Astrocyte (in vitro differentiated cells and primary cell): ENCODE results near the gene DIDO1. TPM values are rescaled to one million over a fixed set of nuclear protein-coding genes. Genes with fewer than 3 reads are reported as not detected.

ENCODE experiments used
- DNase-seq: peaks from one replicate; pipeline ENCODE4 v3.0.0-alpha.2; 2010; ENCODE audit warnings: low read depth
- FAIRE-seq: peaks from 2 replicates; lab custom pipeline; 2011; peaks lifted over from hg19 to GRCh38; lab: Jason Lieb, UNC
- H2AFZ ChIP-seq: 2 replicates; pipeline ENCODE4 v1.6.0; 2012; ENCODE audit warnings: low read depth, low read length, inconsistent platforms
- H3K27ac ChIP-seq: 2 replicates; pipeline ENCODE4 v1.5.1; 2011; ENCODE audit warnings: low read depth, low read length, inconsistent platforms
- H3K27me3 ChIP-seq: 2 replicates; pipeline ENCODE4 v1.6.0; 2011; ENCODE audit warnings: low read length, inconsistent platforms; ENCODE audit not compliant: insufficient read depth
- H3K36me3 ChIP-seq: 2 replicates; pipeline ENCODE4 v1.5.1; 2011; ENCODE audit warnings: low read length, inconsistent platforms; ENCODE audit not compliant: insufficient read depth
- H3K4me1 ChIP-seq: 2 replicates; pipeline ENCODE4 v1.5.1; 2011; ENCODE audit warnings: low read length, inconsistent platforms; ENCODE audit not compliant: insufficient read depth
- H3K4me2 ChIP-seq: 2 replicates; pipeline ENCODE4 v1.6.0; 2012; ENCODE audit warnings: low read length, inconsistent platforms
- H3K4me3 ChIP-seq: 2 replicates; pipeline ENCODE4 v1.5.1; 2011; ENCODE audit warnings: low read depth, mild to moderate bottlenecking, low read length, inconsistent platforms; ENCODE audit not compliant: insufficient read depth
- H3K79me2 ChIP-seq: 2 replicates; pipeline ENCODE4 v1.6.0; 2012; ENCODE audit warnings: mild to moderate bottlenecking, low read length, inconsistent platforms; ENCODE audit not compliant: insufficient read depth
- H3K9ac ChIP-seq: 2 replicates; pipeline ENCODE4 v1.6.0; 2012; ENCODE audit warnings: mild to moderate bottlenecking, low read length, inconsistent platforms
- H3K9me3 ChIP-seq: 2 replicates; pipeline ENCODE4 v1.5.1; 2012; ENCODE audit warnings: low read depth, mild to moderate bottlenecking, low read length, inconsistent platforms; ENCODE audit not compliant: insufficient read depth
- H4K20me1 ChIP-seq: 2 replicates; pipeline ENCODE4 v1.6.0; 2012; ENCODE audit warnings: low read length, inconsistent platforms; ENCODE audit not compliant: insufficient read depth
- H3K27ac Mint-ChIP-seq: one replicate; pipeline ENCODE4 v1.8.0; 2021; ENCODE audit warnings: mild to moderate bottlenecking, mixed read lengths; ENCODE audit not compliant: unreplicated experiment
- H3K27me3 Mint-ChIP-seq: one replicate; pipeline ENCODE4 v1.8.0; 2021; ENCODE audit warnings: low read depth, mixed read lengths; ENCODE audit not compliant: unreplicated experiment
- H3K36me3 Mint-ChIP-seq: one replicate; pipeline ENCODE4 v1.8.0; 2021; ENCODE audit warnings: low read depth, mixed read lengths; ENCODE audit not compliant: unreplicated experiment
- H3K4me1 Mint-ChIP-seq: one replicate; pipeline ENCODE4 v1.8.0; 2021; ENCODE audit warnings: low read depth, mixed read lengths; ENCODE audit not compliant: unreplicated experiment
- H3K4me3 Mint-ChIP-seq: one replicate; pipeline ENCODE4 v1.8.0; 2021; ENCODE audit warnings: mild to moderate bottlenecking, moderate library complexity, mixed read lengths; ENCODE audit not compliant: unreplicated experiment
- H3K9me3 Mint-ChIP-seq: one replicate; pipeline ENCODE4 v1.8.0; 2021; ENCODE audit warnings: mild to moderate bottlenecking, mixed read lengths; ENCODE audit not compliant: unreplicated experiment
- EZH2 ChIP-seq: IDR thresholded peaks from 2 replicates; pipeline ENCODE4 v1.6.1; 2012; ENCODE audit warnings: mild to moderate bottlenecking, low read length, inconsistent platforms; ENCODE audit not compliant: insufficient read depth
- total RNA-seq: library from RNA; stranded (reverse); gene quantifications from 2 replicates; pipeline ENCODE4 v1.2.1, GENCODE V29; 2021
- TF ChIP-seq, protein P1 (sequence below): IDR thresholded peaks from 2 replicates; pipeline ENCODE4 v1.5.1; 2011; ENCODE audit warnings: low read depth, mild to moderate bottlenecking, inconsistent platforms, low read length, moderate library complexity; ENCODE audit not compliant: insufficient read depth

The DIDO1 gene
- total RNA-seq, 1 donor from 2014 or later: 39.0 TPM

DNA sequence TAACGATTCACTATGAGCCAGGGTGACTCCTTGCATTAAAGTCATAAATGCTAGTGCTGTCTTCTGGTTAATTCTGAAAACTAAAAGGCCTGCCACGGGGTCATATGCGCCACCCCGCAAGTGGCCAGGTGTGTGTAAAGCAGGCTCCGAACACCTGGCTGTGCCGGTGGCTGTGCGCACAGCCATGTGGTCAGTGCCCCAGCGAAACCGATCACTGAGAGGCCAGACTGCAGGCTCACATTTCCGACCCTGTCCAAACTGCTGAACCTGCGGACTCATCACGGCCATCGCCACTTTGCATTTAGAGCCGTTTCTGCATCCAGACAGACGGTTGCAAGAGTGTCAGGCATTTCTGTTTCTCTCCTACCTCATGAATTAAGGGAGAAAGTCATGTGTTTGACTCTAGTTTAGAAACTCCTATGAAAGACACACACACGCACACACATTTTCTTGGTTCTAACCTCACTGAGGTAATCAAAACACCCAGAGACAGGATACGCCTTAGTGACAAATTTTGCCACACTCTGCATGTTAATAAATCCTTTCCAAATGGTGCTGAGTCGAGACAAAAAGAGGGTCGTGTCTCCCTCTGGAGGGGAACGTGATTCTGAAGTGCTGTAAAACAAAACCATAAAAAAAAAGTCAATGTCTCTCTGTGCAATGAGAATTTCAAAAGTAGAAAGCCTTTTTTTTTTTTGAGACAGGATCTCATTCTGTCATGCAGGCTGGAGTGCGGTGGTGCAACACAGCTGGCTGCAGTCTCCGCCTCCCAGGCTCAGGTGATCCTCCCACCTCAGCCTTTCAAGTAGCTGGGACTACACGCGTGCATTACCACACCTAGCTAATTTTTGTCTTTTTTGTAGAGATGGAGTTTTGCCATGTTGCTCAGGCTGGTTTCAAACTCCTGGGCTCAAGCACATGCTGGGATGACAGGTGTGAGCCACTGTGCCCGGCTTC lies 33.7 kb downstream of the DIDO1 start:
- no peak overlapping the region for H3K4me3 Mint-ChIP-seq
- no peak overlapping the region for H3K4me2 ChIP-seq
- H3K36me3 Mint-ChIP-seq: peaks cover 18% of the 10 kb centered on the region
- no peaks in the 10 kb centered on the region for H3K27me3 ChIP-seq
- peaks cover 71% of the 10 kb centered on the region for H4K20me1 ChIP-seq
- no peaks in the 10 kb centered on the region for H3K9me3 ChIP-seq
- H3K27ac Mint-ChIP-seq: no peak overlapping the region
- H3K9ac ChIP-seq: no peak overlapping the region
- no peaks in the 10 kb centered on the region for H3K27me3 Mint-ChIP-seq
- DNase-seq (no peak), FAIRE-seq (no peak)
- H3K4me1 Mint-ChIP-seq: peaks cover 14% of the 10 kb centered on the region
- no peak overlapping the region for H3K27ac ChIP-seq
- H3K36me3 ChIP-seq: peaks cover 54% of the 10 kb centered on the region
- no peaks in the 10 kb centered on the region for H3K9me3 Mint-ChIP-seq
- TF ChIP-seq EZH2: no peak
- TF ChIP-seq, protein P1, sequence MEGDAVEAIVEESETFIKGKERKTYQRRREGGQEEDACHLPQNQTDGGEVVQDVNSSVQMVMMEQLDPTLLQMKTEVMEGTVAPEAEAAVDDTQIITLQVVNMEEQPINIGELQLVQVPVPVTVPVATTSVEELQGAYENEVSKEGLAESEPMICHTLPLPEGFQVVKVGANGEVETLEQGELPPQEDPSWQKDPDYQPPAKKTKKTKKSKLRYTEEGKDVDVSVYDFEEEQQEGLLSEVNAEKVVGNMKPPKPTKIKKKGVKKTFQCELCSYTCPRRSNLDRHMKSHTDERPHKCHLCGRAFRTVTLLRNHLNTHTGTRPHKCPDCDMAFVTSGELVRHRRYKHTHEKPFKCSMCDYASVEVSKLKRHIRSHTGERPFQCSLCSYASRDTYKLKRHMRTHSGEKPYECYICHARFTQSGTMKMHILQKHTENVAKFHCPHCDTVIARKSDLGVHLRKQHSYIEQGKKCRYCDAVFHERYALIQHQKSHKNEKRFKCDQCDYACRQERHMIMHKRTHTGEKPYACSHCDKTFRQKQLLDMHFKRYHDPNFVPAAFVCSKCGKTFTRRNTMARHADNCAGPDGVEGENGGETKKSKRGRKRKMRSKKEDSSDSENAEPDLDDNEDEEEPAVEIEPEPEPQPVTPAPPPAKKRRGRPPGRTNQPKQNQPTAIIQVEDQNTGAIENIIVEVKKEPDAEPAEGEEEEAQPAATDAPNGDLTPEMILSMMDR: no peak
- H3K4me1 ChIP-seq: peaks cover 9% of the 10 kb centered on the region
- no peak overlapping the region for H3K4me3 ChIP-seq
- no peak overlapping the region for H2AFZ ChIP-seq
- no peaks in the 10 kb centered on the region for H3K79me2 ChIP-seq

DNA sequence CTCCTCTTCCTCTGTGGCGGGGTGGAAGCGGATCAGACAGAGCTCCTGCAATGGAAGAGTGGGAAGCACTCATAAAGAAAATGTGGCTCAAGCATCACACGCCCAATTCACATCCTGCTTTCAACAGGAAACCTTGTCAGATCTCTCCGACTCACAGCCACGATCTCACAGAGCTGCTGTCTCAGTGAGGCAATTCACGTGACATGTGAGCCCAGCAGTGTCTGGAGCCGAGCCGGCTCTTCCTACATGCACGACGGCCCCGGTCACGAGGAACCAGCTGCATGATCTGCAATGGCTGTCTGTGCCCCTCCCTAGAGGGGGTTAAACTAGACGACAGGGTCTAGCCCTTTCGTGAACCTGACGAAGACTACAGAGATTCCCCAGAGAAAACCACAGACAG lies 35.2 kb downstream of the DIDO1 start:
- no peaks in the 10 kb centered on the region for H3K27me3 ChIP-seq
- H3K9ac ChIP-seq: no peak overlapping the region
- peaks cover 78% of the 10 kb centered on the region for H4K20me1 ChIP-seq
- H3K27me3 Mint-ChIP-seq: no peaks in the 10 kb centered on the region
- H3K4me1 ChIP-seq: peaks cover 19% of the 10 kb centered on the region
- TF ChIP-seq, protein P1: no peak
- no peak for TF ChIP-seq EZH2
- no peak overlapping the region for H3K4me3 ChIP-seq
- peaks cover 26% of the 10 kb centered on the region for H3K4me1 Mint-ChIP-seq
- H3K4me3 Mint-ChIP-seq: no peak overlapping the region
- H3K4me2 ChIP-seq: no peak overlapping the region
- no peaks in the 10 kb centered on the region for H3K9me3 ChIP-seq
- H3K36me3 Mint-ChIP-seq: peaks cover 22% of the 10 kb centered on the region
- no peaks in the 10 kb centered on the region for H3K9me3 Mint-ChIP-seq
- H2AFZ ChIP-seq: no peak overlapping the region
- no peak for DNase-seq
- H3K36me3 ChIP-seq: peaks cover 57% of the 10 kb centered on the region
- no peak for FAIRE-seq
- no peaks in the 10 kb centered on the region for H3K79me2 ChIP-seq
- no peak overlapping the region for H3K27ac ChIP-seq
- H3K27ac Mint-ChIP-seq: peak overlapping the region; percentile 85

DNA sequence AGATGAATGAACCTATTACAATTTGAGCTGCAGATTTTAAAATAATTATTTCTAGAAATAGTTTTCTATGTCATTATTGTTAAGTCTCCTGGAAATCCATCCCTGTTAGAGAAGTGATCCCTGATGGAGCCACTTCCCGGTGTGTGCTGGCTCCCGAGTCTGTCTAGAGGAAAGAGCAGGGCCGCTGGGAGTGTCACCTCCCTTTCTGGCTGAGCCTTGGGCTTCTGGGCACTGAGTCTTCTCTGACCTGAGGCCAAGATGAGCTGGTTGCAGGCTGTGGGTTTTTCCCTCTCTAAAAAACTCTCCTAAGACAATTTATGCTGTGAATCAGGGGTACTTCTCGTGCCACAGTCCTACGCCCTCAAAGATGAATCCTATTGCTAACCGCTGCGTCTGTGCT lies 35.9 kb downstream of the DIDO1 start:
- Histone ChIP-seq H3K4me3 (no peak overlapping the region), H3K4me2 (no peak overlapping the region), H3K36me3 (peaks cover 53% of the 10 kb centered on the region), H3K4me1 (peaks cover 19% of the 10 kb centered on the region), H3K27ac (no peak overlapping the region), H2AFZ (no peak overlapping the region), H3K9me3 (no peaks in the 10 kb centered on the region), H3K9ac (no peak overlapping the region), H3K27me3 (no peaks in the 10 kb centered on the region), H3K79me2 (no peaks in the 10 kb centered on the region), H4K20me1 (peaks cover 78% of the 10 kb centered on the region)
- Mint-ChIP-seq H3K4me1 (peaks cover 26% of the 10 kb centered on the region), H3K36me3 (peaks cover 21% of the 10 kb centered on the region), H3K27ac (no peak overlapping the region), H3K27me3 (no peaks in the 10 kb centered on the region), H3K4me3 (no peak overlapping the region), H3K9me3 (no peaks in the 10 kb centered on the region)
- DNase-seq (no peak), FAIRE-seq (no peak)
- TF ChIP-seq, protein P1: no peak
- no peak for TF ChIP-seq EZH2
